RWPE1 (cell line): Measurements from ENCODE around the gene DCANP1.

Source experiments
- CTCF ChIA-PET: fragments of 350-600 bp; sonication (Branson Sonifier 250); formaldehyde crosslinking; extraction: SDS; loops from one replicate; lab custom pipeline; 2021; lab: Yijun Ruan, JAX
- POLR2A ChIA-PET: fragments of 400-600 bp; formaldehyde crosslinking; extraction: SDS; loops from one replicate; lab custom pipeline; 2020; ENCODE audit warnings: antibody characterized with exemption; ENCODE audit not compliant: low non-redundant PET; lab: Yijun Ruan, JAX
- DNase-seq: peaks from one replicate; pipeline ENCODE4 v3.0.0; 2012; ENCODE audit warnings: low spot score
- H3K27ac ChIP-seq: fragments of 450-650 bp; 2 replicates; pipeline ENCODE4 v1.5.1; 2017
- TF ChIP-seq, protein P1 (sequence below): fragments of 450-650 bp; conservative IDR thresholded peaks from 2 replicates; pipeline ENCODE4 v1.5.1; 2017; ENCODE audit warnings: low read depth, mild to moderate bottlenecking

The DCANP1 gene

DNA sequence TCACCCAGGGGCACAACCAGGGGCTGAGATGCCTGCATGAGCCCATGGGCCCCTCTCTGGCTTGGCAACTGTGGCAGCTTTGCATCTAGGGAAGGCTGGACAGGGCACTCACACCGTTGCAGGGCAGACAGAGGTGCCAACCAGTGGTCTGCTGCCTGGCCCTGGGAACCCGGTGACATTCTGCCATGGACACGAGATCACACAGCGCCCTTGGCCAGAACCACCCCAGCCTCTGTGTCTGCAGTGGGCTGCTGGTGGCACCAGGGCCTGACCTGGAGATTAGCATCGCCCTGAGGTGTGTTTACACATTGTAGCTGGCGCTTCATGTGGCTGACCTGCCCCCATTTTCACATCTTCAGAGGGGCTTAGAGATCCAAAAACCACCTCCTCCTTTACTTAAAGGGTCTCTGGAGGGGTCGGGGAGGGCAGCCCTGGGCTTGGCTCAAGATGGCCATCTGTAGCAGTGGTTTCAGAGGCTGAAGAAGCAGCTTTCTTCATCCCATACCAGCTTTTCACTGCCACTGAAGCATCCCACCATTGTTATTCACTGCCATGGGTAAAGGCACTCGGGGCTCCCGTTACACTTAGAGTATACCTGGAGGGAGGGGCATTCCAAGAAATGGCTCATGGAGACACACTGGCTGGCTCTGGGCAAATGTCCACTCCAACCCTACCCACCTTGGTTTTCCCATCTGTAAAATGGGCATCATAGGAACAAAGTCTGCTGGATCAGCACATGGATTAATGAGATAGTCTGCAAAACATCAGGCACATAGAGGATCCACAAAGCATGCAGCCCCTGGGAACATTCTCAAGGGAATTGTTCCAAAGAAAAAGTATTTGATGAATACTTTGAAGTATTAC lies 11.4 kb downstream of the DCANP1 start:
- no peak for DNase-seq
- H3K27ac ChIP-seq: no peak overlapping the region
- TF ChIP-seq, protein P1, sequence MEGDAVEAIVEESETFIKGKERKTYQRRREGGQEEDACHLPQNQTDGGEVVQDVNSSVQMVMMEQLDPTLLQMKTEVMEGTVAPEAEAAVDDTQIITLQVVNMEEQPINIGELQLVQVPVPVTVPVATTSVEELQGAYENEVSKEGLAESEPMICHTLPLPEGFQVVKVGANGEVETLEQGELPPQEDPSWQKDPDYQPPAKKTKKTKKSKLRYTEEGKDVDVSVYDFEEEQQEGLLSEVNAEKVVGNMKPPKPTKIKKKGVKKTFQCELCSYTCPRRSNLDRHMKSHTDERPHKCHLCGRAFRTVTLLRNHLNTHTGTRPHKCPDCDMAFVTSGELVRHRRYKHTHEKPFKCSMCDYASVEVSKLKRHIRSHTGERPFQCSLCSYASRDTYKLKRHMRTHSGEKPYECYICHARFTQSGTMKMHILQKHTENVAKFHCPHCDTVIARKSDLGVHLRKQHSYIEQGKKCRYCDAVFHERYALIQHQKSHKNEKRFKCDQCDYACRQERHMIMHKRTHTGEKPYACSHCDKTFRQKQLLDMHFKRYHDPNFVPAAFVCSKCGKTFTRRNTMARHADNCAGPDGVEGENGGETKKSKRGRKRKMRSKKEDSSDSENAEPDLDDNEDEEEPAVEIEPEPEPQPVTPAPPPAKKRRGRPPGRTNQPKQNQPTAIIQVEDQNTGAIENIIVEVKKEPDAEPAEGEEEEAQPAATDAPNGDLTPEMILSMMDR: no peak
- POLR2A ChIA-PET: no interaction called here
- CTCF ChIA-PET: no interaction called here

DNA sequence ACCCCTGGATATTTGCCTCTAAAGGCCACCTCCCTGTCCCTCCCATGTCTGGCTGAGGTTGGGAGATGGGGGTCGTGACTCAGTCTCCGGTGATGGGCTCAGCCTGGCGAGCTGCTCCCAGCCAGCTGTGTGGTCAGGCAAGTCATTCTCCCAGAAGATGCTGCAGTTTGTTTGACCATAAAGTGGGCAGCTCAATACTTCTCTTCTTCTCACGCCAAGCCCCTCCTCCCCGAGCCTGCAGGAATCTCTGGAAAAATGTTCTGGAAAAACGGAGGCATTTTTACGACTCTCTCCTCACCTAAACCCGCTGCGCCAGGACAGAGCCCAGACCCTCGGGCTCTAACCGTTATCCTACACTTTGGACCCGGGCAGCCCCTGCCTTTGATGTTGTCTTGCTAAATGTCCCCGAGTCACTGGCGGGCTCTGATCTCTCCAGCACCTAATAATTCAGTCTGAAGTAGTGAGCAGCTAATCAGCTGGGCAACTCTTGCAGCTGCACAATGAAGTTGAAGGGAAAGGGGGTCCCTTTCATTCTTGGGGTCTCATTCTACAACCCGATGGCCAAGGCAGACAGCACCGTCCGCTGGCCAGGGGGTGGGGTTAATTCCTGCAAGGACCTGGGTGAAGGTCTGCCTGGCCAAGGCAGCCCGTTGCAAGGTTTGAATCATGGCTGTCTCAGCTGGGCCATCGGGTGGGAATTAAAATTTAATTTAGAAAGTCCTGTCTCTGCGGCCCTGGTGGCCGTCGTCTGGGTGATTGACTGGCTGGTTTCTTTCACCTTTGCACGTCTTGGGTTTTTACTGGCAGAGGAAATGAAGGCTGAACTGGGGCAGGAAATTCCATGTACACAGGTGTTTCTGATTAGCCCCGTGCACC lies 12.3 kb downstream of the DCANP1 start:
- DNase-seq: no peak
- POLR2A ChIA-PET: no interaction called here
- CTCF ChIA-PET: interaction anchor here (0.8 kb wide), 1 partner anchor 32 kb away, joined by 4 read pairs; no protein-coding TSS in a partner anchor

GRCh38 chr5:135433681-135434426 lies 13.3 kb downstream of the DCANP1 start:
- ChIA-PET CTCF (interaction anchor here (0.8 to 1.0 kb wide), 2 partner anchors 33 to 118 kb away, joined by 4 read pairs; no protein-coding TSS in a partner anchor), POLR2A (no interaction called here)
- TF ChIP-seq, protein P1: no peak
- no peak for DNase-seq
- no peak overlapping the region for H3K27ac ChIP-seq

More for the DNA sequence above, 12.3 kb downstream of the DCANP1 start:
- TF ChIP-seq, protein P1: no peak
- H3K27ac ChIP-seq: no peak overlapping the region

DNA sequence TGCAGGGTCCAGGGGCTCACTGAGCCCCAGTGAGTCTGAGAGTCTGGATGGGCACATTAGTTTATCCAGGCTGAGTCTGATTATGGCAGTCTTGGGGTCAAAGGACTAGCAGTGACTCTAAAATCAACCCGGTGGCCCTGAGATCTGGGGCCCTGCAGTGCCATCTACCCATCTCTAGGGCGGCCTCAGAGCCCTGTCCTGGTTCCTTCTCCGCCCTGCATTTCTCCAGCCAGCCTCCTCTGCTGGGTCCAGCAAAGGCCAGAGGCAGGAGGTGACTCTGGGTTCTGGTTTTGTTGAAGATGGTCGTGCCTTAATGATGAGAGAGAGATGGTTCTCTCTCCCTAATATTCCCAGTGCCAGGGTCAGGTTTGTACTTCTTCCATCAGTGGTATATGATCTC lies 15.0 kb downstream of the DCANP1 start:
- CTCF ChIA-PET: interaction anchor here (0.6 kb wide), 1 partner anchor 21 kb away, joined by 3 read pairs; no protein-coding TSS in a partner anchor
- no peak overlapping the region for H3K27ac ChIP-seq

GRCh38 chr5:135430135-135430437 lies 17.1 kb downstream of the DCANP1 start:
- DNase-seq: no peak
- CTCF ChIA-PET: no interaction called here
- POLR2A ChIA-PET: no interaction called here
- no peak overlapping the region for H3K27ac ChIP-seq
- TF ChIP-seq, protein P1: no peak

More for the DNA sequence above, 15.0 kb downstream of the DCANP1 start:
- no peak for DNase-seq
- POLR2A ChIA-PET: no interaction called here
- TF ChIP-seq, protein P1: no peak
